Duodenal mucosa (tissue), 2 donors: Measurements from ENCODE around the gene LCP1.

ENCODE experiments used
- H3K27ac ChIP-seq: one replicate; pipeline ENCODE4 v1.7.0; 2013; ENCODE audit warnings: low read depth, low read length
- H3K27me3 ChIP-seq, 2 donors: one replicate each; pipeline ENCODE4 v1.7.0; 2013; ENCODE audit warnings: low read length in 2 of 2, control low read depth in 1 of 2; ENCODE audit not compliant: insufficient read depth in 2 of 2, control insufficient read depth in 1 of 2
- H3K36me3 ChIP-seq, 2 donors: one replicate each; pipeline ENCODE4 v1.7.0; 2013; ENCODE audit warnings: low read length in 2 of 2, control low read depth in 1 of 2; ENCODE audit not compliant: insufficient read depth in 2 of 2, control insufficient read depth in 1 of 2
- H3K4me1 ChIP-seq, 2 donors: one replicate each; pipeline ENCODE4 v1.7.0; 2013; ENCODE audit warnings: low read length in 2 of 2, control low read depth in 1 of 2; ENCODE audit not compliant: insufficient read depth in 2 of 2, control insufficient read depth in 1 of 2
- H3K4me3 ChIP-seq, 2 donors: one replicate each; pipeline ENCODE4 v1.7.0; 2013; ENCODE audit warnings: low read length in 2 of 2, low read depth in 1 of 2
- H3K9ac ChIP-seq, 2 donors: one replicate each; pipeline ENCODE4 v1.7.0; 2013; ENCODE audit warnings: low read length in 2 of 2, low read depth in 1 of 2
- H3K9me3 ChIP-seq, 2 donors: one replicate each; pipeline ENCODE4 v1.7.0; 2013; ENCODE audit warnings: low read length in 2 of 2, control low read depth in 1 of 2; ENCODE audit not compliant: control insufficient read depth in 1 of 2

LCP1 gene

DNA sequence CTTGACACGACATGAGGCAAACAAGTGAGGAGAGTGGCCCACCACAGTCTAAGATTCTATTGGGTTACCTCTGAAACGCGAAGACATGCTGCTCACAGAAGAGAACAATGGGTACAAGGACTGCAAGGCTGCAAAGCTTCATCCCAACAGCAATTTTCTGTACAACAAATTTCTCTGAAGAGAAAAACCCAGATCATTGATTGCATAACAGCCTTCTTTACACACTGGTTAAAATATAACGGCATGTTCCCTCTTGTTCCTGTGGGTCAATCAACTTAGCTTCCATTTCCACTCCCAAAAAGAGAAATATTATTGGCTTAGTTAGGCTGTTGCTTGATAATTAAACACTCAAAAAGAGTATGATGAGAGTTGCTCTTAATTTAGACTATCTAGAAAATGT lies 77.1 kb downstream of the LCP1 start, which contains the start of gene CPB2:
TSS of gene CPB2 (minus strand) at position 166 of the 400 bp plus-strand sequence. CDS start at position 142, 24 bp downstream.
- H3K27me3 ChIP-seq = no peaks in the 10 kb centered on the region
- no peak within 1 kb of the TSS for H3K4me3 ChIP-seq
- no peak within 1 kb of the TSS for H3K9ac ChIP-seq

DNA sequence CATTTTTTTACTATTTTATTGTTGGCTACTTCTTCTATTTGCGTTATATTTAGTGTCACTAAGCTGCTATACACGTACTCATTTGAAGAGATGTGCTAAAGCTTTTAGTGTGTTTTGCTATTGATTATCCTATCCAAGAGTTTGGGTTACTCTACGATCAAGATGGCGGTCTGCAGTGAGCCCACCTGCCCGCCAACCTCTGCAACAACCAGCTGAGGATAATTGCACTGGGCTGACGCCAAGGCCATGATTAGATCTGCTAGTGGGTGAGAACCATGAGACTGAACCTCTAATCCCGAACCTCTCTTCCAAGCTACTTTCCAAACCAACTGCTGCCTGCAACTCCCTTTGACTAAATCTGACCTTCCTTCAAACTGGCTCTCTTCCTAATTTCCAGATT lies 78.9 kb downstream of the LCP1 start:
- Histone ChIP-seq H3K27me3 (no peaks in the 10 kb centered on the region), H3K9me3 (no peaks in the 10 kb centered on the region), H3K36me3 (no peaks in the 10 kb centered on the region), H3K4me3 (no peak overlapping the region), H3K4me1 (no peaks in the 10 kb centered on the region), H3K27ac (no peak overlapping the region), H3K9ac (no peak overlapping the region)

More for the DNA sequence above, 77.1 kb downstream of the LCP1 start, which contains the start of gene CPB2:
- Histone ChIP-seq H3K36me3 (no peaks in the 10 kb centered on the region), H3K4me1 (no peaks in the 10 kb centered on the region), H3K27ac (no peak within 1 kb of the TSS), H3K9me3 (no peaks in the 10 kb centered on the region)

DNA sequence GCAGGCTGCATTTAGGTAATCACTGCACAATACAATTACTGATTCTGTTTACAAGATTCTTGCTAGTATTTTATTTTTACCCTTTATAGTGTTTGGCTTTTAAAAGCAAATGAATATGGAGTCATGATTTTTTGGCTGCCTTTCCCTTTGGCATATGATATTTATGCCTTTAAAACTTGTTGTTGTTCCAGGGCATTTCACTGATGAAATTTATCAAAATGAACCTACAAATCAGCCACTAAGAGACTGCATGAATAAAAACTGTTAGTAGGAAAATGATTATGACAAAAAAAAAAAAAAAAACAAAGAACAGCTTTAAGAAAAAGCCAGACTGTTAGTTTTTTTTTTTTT lies 79.7 kb downstream of the LCP1 start:
- Histone ChIP-seq H3K9me3 (no peaks in the 10 kb centered on the region), H3K27ac (no peak overlapping the region), H3K36me3 (no peaks in the 10 kb centered on the region), H3K27me3 (no peaks in the 10 kb centered on the region), H3K9ac (no peak overlapping the region), H3K4me3 (no peak overlapping the region), H3K4me1 (no peaks in the 10 kb centered on the region)

DNA sequence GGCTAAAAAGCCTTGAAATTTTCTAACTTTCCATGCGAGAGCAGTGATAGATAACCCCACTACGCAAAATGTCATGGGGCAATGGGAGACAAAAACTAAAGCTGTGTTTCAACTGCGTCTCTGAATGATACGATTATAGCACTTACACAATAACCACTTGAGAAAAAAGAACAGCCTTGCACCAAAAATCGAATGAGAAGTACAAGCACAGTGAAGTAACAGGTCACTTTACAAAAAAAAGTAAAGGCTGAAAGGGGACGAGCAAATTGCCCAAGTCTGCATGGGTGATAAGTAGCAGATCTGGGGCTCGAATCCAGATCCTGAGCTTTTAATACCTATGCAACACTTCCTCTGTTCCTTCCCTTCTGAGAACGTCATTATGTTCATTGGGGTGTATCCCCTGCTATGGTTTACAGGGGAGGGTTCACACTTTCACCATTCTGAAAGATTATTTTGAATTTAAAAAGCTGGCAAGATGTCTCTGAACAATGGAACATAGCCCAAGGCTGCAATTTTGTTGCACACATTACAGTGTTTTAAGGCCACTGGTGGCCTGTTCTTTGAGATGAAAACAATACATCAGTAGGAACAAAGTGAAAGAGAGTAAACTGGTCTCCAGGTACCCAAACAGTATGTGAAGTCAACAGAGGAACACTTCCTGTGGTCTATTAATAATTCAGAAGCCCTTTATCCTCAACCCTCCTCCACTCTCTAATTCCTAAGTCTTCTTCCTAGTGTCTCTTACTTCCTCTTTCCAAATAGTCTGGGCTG lies 80.3 kb downstream of the LCP1 start:
- H3K27ac ChIP-seq = no peak overlapping the region
- H3K9me3 ChIP-seq = no peaks in the 10 kb centered on the region
- no peak overlapping the region for H3K9ac ChIP-seq
- no peaks in the 10 kb centered on the region for H3K4me1 ChIP-seq
- no peaks in the 10 kb centered on the region for H3K27me3 ChIP-seq
- no peaks in the 10 kb centered on the region for H3K36me3 ChIP-seq
- no peak overlapping the region for H3K4me3 ChIP-seq

DNA sequence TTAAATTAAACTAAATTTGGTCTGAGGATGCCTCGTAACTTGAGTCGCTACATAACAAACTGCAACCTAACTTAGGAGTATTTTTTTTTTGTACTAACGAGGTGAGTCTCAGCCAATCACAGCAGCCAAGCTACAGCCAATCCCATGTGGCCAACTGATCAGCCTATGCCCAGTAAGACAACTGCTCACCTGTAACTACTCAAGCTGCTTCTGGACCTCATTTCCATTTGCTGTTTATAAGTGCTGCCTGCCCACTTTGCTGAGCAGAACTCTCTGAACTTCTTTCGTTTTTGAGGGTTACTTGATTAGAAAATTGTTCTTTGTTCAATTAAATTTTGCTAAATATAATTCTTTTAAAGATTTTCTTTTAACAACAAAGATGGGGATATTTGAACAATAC lies 81.0 kb downstream of the LCP1 start:
- Histone ChIP-seq H3K36me3 (no peaks in the 10 kb centered on the region), H3K4me1 (no peaks in the 10 kb centered on the region), H3K9me3 (no peaks in the 10 kb centered on the region), H3K4me3 (no peak overlapping the region), H3K9ac (no peak overlapping the region), H3K27me3 (no peaks in the 10 kb centered on the region), H3K27ac (no peak overlapping the region)

DNA sequence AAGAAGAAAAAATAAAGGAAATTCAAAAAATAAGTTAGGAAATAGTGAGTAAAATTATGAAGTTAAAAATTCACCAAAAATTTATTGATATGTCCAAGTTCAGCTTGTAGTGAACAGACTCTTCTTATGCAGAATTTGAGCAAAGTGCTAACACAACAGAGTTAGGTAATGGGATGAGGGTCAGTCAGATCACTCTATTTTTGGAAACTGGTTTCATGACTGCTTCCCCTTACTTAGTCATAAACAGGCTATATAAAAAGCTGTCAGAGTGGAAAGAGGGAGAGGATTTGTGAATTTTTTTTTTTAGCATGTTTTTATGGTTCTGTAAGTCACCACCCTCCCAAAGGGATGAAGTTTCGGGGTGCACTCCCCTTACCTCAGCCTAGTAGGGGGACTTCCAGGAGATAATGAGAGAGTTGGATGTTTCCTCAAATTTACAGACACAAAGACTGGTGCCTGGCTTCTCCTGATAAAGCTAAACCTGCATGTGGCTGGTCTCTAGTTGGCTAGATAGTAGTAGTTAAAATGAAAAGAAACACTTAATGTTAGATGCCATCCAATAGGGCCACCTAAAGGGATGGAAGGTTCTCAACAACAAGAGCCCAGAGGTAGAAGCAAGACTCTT lies 81.7 kb downstream of the LCP1 start:
- H3K4me3 ChIP-seq = no peak overlapping the region
- no peaks in the 10 kb centered on the region for H3K27me3 ChIP-seq
- H3K9me3 ChIP-seq = no peaks in the 10 kb centered on the region
- no peak overlapping the region for H3K9ac ChIP-seq
- H3K4me1 ChIP-seq = no peaks in the 10 kb centered on the region
- H3K36me3 ChIP-seq = no peaks in the 10 kb centered on the region
- H3K27ac ChIP-seq = no peak overlapping the region

DNA sequence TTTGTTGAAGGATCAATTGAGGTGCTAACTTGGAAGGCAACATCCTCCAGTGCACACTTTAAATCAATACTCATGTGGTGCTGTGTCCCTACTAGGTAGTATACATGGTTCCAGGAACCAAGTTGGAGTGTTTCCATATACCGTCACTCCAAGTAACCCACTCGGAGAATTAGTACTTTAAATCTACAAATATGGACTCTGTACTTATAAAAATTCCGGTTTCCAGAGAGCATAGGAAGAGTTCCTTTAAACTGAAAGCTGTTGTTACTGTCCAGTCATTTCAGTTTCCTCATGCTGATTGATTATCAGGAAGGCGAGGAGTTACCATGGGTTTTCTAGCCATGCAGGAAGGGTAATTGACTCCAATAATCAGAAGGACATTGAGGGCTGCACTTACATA lies 84.3 kb downstream of the LCP1 start:
- Histone ChIP-seq H3K4me3 (no peak overlapping the region), H3K27ac (no peak overlapping the region), H3K27me3 (no peaks in the 10 kb centered on the region), H3K36me3 (no peaks in the 10 kb centered on the region), H3K9ac (no peak overlapping the region), H3K9me3 (no peaks in the 10 kb centered on the region), H3K4me1 (no peaks in the 10 kb centered on the region)

DNA sequence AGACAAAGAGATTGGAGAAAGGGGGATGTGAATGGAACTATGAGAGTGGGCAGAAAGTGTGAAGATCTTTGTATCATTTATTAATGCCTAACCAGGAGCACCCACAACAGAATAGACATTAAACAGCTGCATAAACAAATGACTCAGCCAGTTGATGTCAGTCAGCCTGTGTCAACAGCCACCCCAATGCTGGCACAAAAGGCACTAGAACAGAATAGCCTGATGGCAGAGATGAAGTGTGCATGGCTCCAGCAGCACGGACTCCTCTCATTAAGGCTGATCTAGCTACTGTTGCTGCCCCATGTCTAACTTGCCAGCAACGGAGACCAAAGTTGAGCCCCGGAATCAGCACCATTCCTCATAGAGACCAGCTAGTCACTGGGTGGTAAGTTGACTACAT lies 85.0 kb downstream of the LCP1 start:
- H3K27me3 ChIP-seq = no peaks in the 10 kb centered on the region
- H3K9ac ChIP-seq = no peak overlapping the region
- H3K27ac ChIP-seq = no peak overlapping the region
- no peaks in the 10 kb centered on the region for H3K4me1 ChIP-seq
- no peaks in the 10 kb centered on the region for H3K9me3 ChIP-seq
- no peaks in the 10 kb centered on the region for H3K36me3 ChIP-seq
- no peak overlapping the region for H3K4me3 ChIP-seq

DNA sequence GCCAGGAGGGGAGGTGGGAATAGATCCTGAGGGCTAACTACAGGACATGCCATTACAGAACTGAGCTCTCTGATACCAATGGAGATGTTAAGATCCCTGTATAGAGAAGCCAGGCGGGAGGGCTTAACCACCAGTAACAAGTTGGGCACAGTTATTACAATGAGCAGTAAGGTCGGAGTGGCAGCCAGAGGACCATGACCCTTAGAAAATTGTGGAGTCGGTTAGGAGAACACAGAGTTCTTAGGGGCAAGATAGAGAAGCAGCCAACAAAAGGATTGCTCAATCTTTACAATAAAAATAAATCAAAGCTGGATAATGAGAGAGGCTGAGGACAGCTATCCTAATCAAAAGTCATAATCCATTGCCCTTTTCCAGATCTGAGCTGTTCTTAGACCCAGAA lies 87.5 kb downstream of the LCP1 start:
- Histone ChIP-seq H3K36me3 (no peaks in the 10 kb centered on the region), H3K4me3 (no peak overlapping the region), H3K27me3 (no peaks in the 10 kb centered on the region), H3K27ac (no peak overlapping the region), H3K9ac (no peak overlapping the region), H3K4me1 (no peaks in the 10 kb centered on the region), H3K9me3 (no peaks in the 10 kb centered on the region)

DNA sequence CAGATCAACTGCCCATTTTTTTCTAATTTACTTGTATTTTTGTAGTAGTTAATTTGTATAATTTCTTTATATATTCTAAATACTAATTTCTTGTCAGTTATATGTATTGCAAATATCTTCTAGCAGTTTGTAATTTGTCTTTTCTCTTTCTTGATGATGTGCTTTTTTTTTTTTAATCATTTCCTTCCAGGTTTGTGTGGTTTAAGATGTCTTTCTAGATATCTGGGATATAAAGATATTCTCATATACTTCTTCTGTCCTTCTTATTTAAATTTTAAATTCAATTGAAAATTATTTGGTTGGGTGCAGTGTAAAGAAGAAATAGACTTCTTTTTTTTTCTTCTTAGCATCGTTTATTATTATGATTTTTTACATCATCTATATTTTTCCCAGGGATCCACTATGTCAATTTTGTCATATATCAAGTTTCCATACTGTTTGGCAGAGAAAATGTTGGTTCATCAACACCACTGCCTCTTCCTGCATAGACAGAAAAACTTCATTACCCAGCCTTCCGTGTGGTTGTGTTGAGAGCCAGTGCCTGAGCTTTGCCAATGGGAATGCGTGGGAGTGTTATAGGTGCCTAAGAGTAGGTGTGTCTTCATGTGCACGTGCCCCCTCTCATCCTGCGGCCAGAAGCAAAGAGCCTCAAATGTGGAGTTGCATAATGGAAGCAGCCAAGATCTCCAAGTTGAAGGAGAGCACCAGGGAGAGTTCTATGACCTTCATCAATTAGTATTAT lies 93.0 kb downstream of the LCP1 start:
- no peak overlapping the region for H3K9ac ChIP-seq
- no peak overlapping the region for H3K4me3 ChIP-seq
- H3K36me3 ChIP-seq = no peaks in the 10 kb centered on the region
- H3K27me3 ChIP-seq = no peaks in the 10 kb centered on the region
- H3K9me3 ChIP-seq = no peaks in the 10 kb centered on the region
- H3K4me1 ChIP-seq = no peaks in the 10 kb centered on the region
- H3K27ac ChIP-seq = no peak overlapping the region
